Activated naive CD4-positive, alpha-beta T cell treated with anti-CD3 and anti-CD28 coated beads, Interleukin-2, amount 10 ng/mL, durations not matched to agents 7 days and 5 days (primary cell): Measurements from ENCODE around the gene NEK7.
"Not testable (repeated sequence)": the region's sequence is repeated elsewhere in the genome, so short reads cannot be mapped to it uniquely, and the experiment has no call there.

Source experiments
- CTCF ChIA-PET: fragments of 350-600 bp; sonication (Branson Sonifier 250); formaldehyde crosslinking; loops from one replicate; lab custom pipeline; 2021; ENCODE audit warnings: antibody characterized with exemption; lab: Charles Lee
- DNase-seq: peaks from one replicate; pipeline ENCODE4 v3.0.0-alpha.2; 2020
- H3K27ac Mint-ChIP-seq: one replicate; pipeline ENCODE4 v1.8.0; 2021; ENCODE audit warnings: mild to moderate bottlenecking, moderate library complexity, mixed read lengths
- H3K27me3 Mint-ChIP-seq: one replicate; pipeline ENCODE4 v1.8.0; 2021; ENCODE audit warnings: mild to moderate bottlenecking, mixed read lengths
- H3K36me3 Mint-ChIP-seq: one replicate; pipeline ENCODE4 v1.8.0; 2021; ENCODE audit warnings: mixed read lengths
- H3K4me1 Mint-ChIP-seq: one replicate; pipeline ENCODE4 v1.8.0; 2021; ENCODE audit warnings: mixed read lengths
- H3K4me3 Mint-ChIP-seq: one replicate; pipeline ENCODE4 v1.8.0; 2021; ENCODE audit warnings: mild to moderate bottlenecking, moderate library complexity, mixed read lengths
- H3K9me3 Mint-ChIP-seq: one replicate; pipeline ENCODE4 v1.8.0; 2021; ENCODE audit warnings: mixed read lengths

NEK7 gene

GRCh38 chr1:198297281-198297680 is 140.5 kb downstream of the NEK7 start:
- Mint-ChIP-seq H3K36me3 (peaks cover 25% of the 10 kb centered on the region), H3K9me3 (no peaks in the 10 kb centered on the region), H3K4me1 (no peaks in the 10 kb centered on the region), H3K27me3 (no peaks in the 10 kb centered on the region), H3K4me3 (no peak overlapping the region), H3K27ac (no peak overlapping the region)
- DNase-seq: no peak
- CTCF ChIA-PET: no interaction called here

GRCh38 chr1:198298640-198299039 is 141.8 kb downstream of the NEK7 start:
- CTCF ChIA-PET: no interaction called here
- Mint-ChIP-seq H3K4me3 (no peak overlapping the region), H3K4me1 (no peaks in the 10 kb centered on the region), H3K27me3 (no peaks in the 10 kb centered on the region), H3K9me3 (no peaks in the 10 kb centered on the region), H3K27ac (no peak overlapping the region), H3K36me3 (peaks cover 25% of the 10 kb centered on the region)
- no peak for DNase-seq

GRCh38 chr1:198300451-198300850 is 143.7 kb downstream of the NEK7 start:
- Mint-ChIP-seq H3K9me3 (no peaks in the 10 kb centered on the region), H3K4me3 (no peak overlapping the region), H3K27ac (no peak overlapping the region), H3K36me3 (peaks cover 20% of the 10 kb centered on the region), H3K4me1 (no peaks in the 10 kb centered on the region), H3K27me3 (no peaks in the 10 kb centered on the region)
- no peak for DNase-seq
- CTCF ChIA-PET: no interaction called here

GRCh38 chr1:198304431-198304830 is 147.6 kb downstream of the NEK7 start:
- no peak for DNase-seq
- Mint-ChIP-seq H3K27ac (no peak overlapping the region), H3K9me3 (no peaks in the 10 kb centered on the region), H3K4me3 (no peak overlapping the region), H3K4me1 (no peaks in the 10 kb centered on the region), H3K36me3 (peaks cover 19% of the 10 kb centered on the region), H3K27me3 (no peaks in the 10 kb centered on the region)
- CTCF ChIA-PET: no interaction called here

- DNase-seq, H3K4me3 Mint-ChIP-seq, H3K27ac Mint-ChIP-seq, H3K9me3 Mint-ChIP-seq, CTCF ChIA-PET, H3K4me1 Mint-ChIP-seq, H3K27me3 Mint-ChIP-seq: not testable (repeated sequence)
- H3K36me3 Mint-ChIP-seq: peaks cover 38% of the 10 kb centered on the region
Measured at GRCh38 chr1:198314817-198315216, 158.0 kb downstream of the NEK7 start.

- H3K9me3 Mint-ChIP-seq, DNase-seq, H3K4me3 Mint-ChIP-seq, H3K27me3 Mint-ChIP-seq, H3K4me1 Mint-ChIP-seq, H3K27ac Mint-ChIP-seq, CTCF ChIA-PET: not testable (repeated sequence)
- H3K36me3 Mint-ChIP-seq: peaks cover 37% of the 10 kb centered on the region
Measured at GRCh38 chr1:198315331-198315730, 158.5 kb downstream of the NEK7 start.

GRCh38 chr1:198316546-198317100 is 159.8 kb downstream of the NEK7 start:
- Mint-ChIP-seq H3K4me3 (no peak overlapping the region), H3K36me3 (peaks cover 41% of the 10 kb centered on the region), H3K4me1 (no peaks in the 10 kb centered on the region), H3K9me3 (peaks cover 4% of the 10 kb centered on the region), H3K27ac (no peak overlapping the region), H3K27me3 (no peaks in the 10 kb centered on the region)
- DNase-seq: no peak
- CTCF ChIA-PET: no interaction called here

GRCh38 chr1:198318085-198318484 is 161.3 kb downstream of the NEK7 start:
- Mint-ChIP-seq H3K4me1 (no peaks in the 10 kb centered on the region), H3K27ac (no peak overlapping the region), H3K36me3 (peaks cover 42% of the 10 kb centered on the region), H3K4me3 (no peak overlapping the region), H3K27me3 (no peaks in the 10 kb centered on the region), H3K9me3 (peaks cover 2% of the 10 kb centered on the region)
- CTCF ChIA-PET: no interaction called here
- no peak for DNase-seq

- H3K9me3 Mint-ChIP-seq: no peaks in the 10 kb centered on the region
Measured at GRCh38 chr1:198320759-198321158, 164.0 kb downstream of the NEK7 start.

GRCh38 chr1:198326232-198326631 is 169.4 kb downstream of the NEK7 start:
- Mint-ChIP-seq H3K27me3 (peaks cover 9% of the 10 kb centered on the region), H3K36me3 (peaks cover 3% of the 10 kb centered on the region), H3K9me3 (no peaks in the 10 kb centered on the region), H3K4me3 (no peak overlapping the region), H3K27ac (no peak overlapping the region), H3K4me1 (no peaks in the 10 kb centered on the region)
- CTCF ChIA-PET: no interaction called here
- no peak for DNase-seq

More at GRCh38 chr1:198320759-198321158, 164.0 kb downstream of the NEK7 start:
- Mint-ChIP-seq H3K4me3 (no peak overlapping the region), H3K4me1 (no peaks in the 10 kb centered on the region), H3K36me3 (peaks cover 25% of the 10 kb centered on the region), H3K27me3 (no peaks in the 10 kb centered on the region), H3K27ac (no peak overlapping the region)
- DNase-seq: no peak
- CTCF ChIA-PET: no interaction called here

GRCh38 chr1:198326915-198327314 is 170.1 kb downstream of the NEK7 start:
- H3K4me1 Mint-ChIP-seq: no peaks in the 10 kb centered on the region
- CTCF ChIA-PET: no interaction called here

GRCh38 chr1:198328458-198329032 is 171.7 kb downstream of the NEK7 start:
- H3K4me1 Mint-ChIP-seq: no peaks in the 10 kb centered on the region
- no peak overlapping the region for H3K27ac Mint-ChIP-seq
- H3K36me3 Mint-ChIP-seq: no peaks in the 10 kb centered on the region
- DNase-seq: no peak
- no peaks in the 10 kb centered on the region for H3K9me3 Mint-ChIP-seq
- H3K27me3 Mint-ChIP-seq: peaks cover 11% of the 10 kb centered on the region
- CTCF ChIA-PET: no interaction called here
- no peak overlapping the region for H3K4me3 Mint-ChIP-seq

More at GRCh38 chr1:198326915-198327314, 170.1 kb downstream of the NEK7 start:
- H3K9me3 Mint-ChIP-seq: no peaks in the 10 kb centered on the region
- no peak for DNase-seq
- peaks cover 11% of the 10 kb centered on the region for H3K27me3 Mint-ChIP-seq
- no peak overlapping the region for H3K27ac Mint-ChIP-seq
- H3K4me3 Mint-ChIP-seq: no peak overlapping the region
- peaks cover 3% of the 10 kb centered on the region for H3K36me3 Mint-ChIP-seq

- H3K27ac Mint-ChIP-seq: no peak overlapping the region
- CTCF ChIA-PET: interaction anchor here (0.6 kb wide), 1 partner anchor 14 kb away, joined by 3 read pairs; no protein-coding TSS in a partner anchor
- H3K27me3 Mint-ChIP-seq: peaks cover 11% of the 10 kb centered on the region
- no peak overlapping the region for H3K4me3 Mint-ChIP-seq
- no peak for DNase-seq
- H3K36me3 Mint-ChIP-seq: no peaks in the 10 kb centered on the region
- H3K4me1 Mint-ChIP-seq: no peaks in the 10 kb centered on the region
- H3K9me3 Mint-ChIP-seq: no peaks in the 10 kb centered on the region
Measured at GRCh38 chr1:198330982-198331615, 174.3 kb downstream of the NEK7 start.

- Mint-ChIP-seq H3K27me3 (peaks cover 14% of the 10 kb centered on the region), H3K4me3 (no peak overlapping the region), H3K27ac (no peak overlapping the region), H3K36me3 (no peaks in the 10 kb centered on the region), H3K4me1 (no peaks in the 10 kb centered on the region), H3K9me3 (no peaks in the 10 kb centered on the region)
- DNase-seq: no peak
- CTCF ChIA-PET: no interaction called here
Measured at GRCh38 chr1:198333744-198334143, 176.9 kb downstream of the NEK7 start.

GRCh38 chr1:198335663-198336062 is 178.9 kb downstream of the NEK7 start:
- no peak for DNase-seq
- H3K9me3 Mint-ChIP-seq: no peaks in the 10 kb centered on the region
- CTCF ChIA-PET: no interaction called here
- no peaks in the 10 kb centered on the region for H3K36me3 Mint-ChIP-seq
- H3K27me3 Mint-ChIP-seq: peaks cover 11% of the 10 kb centered on the region
- no peak overlapping the region for H3K27ac Mint-ChIP-seq
- no peak overlapping the region for H3K4me3 Mint-ChIP-seq
- H3K4me1 Mint-ChIP-seq: no peaks in the 10 kb centered on the region
